Measurements from ENCODE around the gene CES4A.

CES4A gene

GRCh38 chr16:67001726-67002125, 13.3 kb downstream of the CES4A start:
- ChIA-PET CTCF (no interaction called here), POLR2A (no interaction called here)
- DNase-seq (ENCODE audit: extremely low spot score), result no peak
- TF ChIP-seq ELF4 (IDR thresholded peaks at IDR 0.05) (no peak), LEF1 (IDR thresholded peaks at IDR 0.05; ENCODE audit: borderline replicate concordance) (no peak), NFRKB (IDR thresholded peaks at IDR 0.05) (no peak), TARDBP (IDR thresholded peaks at IDR 0.05) (no peak), PKNOX1 (IDR thresholded peaks at IDR 0.05) (no peak), HDGF (IDR thresholded peaks at IDR 0.05; ENCODE audit: borderline replicate concordance) (no peak), FOXA1 (IDR thresholded peaks at IDR 0.05) (no peak)

GRCh38 chr16:67006930-67007658, 18.7 kb downstream of the CES4A start:
- ChIA-PET CTCF (interaction anchor here (0.6 to 1.4 kb wide), 5 partner anchors 10 to 506 kb away, joined by 3 to 6 read pairs (median 4); no protein-coding TSS in a partner anchor), POLR2A (no interaction called here)
- no peak for DNase-seq (ENCODE audit: extremely low spot score)
- no peak for TF ChIP-seq L3MBTL2 (conservative IDR thresholded peaks at IDR 0.05)
- no peak for TF ChIP-seq TARDBP (IDR thresholded peaks at IDR 0.05)
- TF ChIP-seq BHLHE40 (IDR thresholded peaks at IDR 0.05; ENCODE audit: borderline replicate concordance), result no peak
- no peak for TF ChIP-seq LEF1 (IDR thresholded peaks at IDR 0.05; ENCODE audit: borderline replicate concordance)
- no peak for TF ChIP-seq FOXM1 (IDR thresholded peaks at IDR 0.05; ENCODE audit: borderline replicate concordance)
- no peak for TF ChIP-seq SP1 (IDR thresholded peaks at IDR 0.05)

GRCh38 chr16:67009158-67009557, 20.8 kb downstream of the CES4A start:
- ChIA-PET POLR2A (no interaction called here), CTCF (interaction anchor here (0.6 to 1.2 kb wide), 2 partner anchors 21 to 48 kb away, joined by 3 read pairs; partner anchors contain the start of gene CES3)
- no peak for TF ChIP-seq FOXK2 (IDR thresholded peaks at IDR 0.05)
- no peak for TF ChIP-seq FOXM1 (IDR thresholded peaks at IDR 0.05; ENCODE audit: borderline replicate concordance)
- no peak for TF ChIP-seq PKNOX1 (IDR thresholded peaks at IDR 0.05)
- TF ChIP-seq ARNT (IDR thresholded peaks at IDR 0.05), result no peak
- TF ChIP-seq SP1 (IDR thresholded peaks at IDR 0.05), result no peak
- no peak for TF ChIP-seq ELF4 (IDR thresholded peaks at IDR 0.05)
- TF ChIP-seq SUZ12 (IDR thresholded peaks at IDR 0.05), result no peak
- no peak for TF ChIP-seq HDGF (IDR thresholded peaks at IDR 0.05; ENCODE audit: borderline replicate concordance)
- no peak for TF ChIP-seq FOXA1 (IDR thresholded peaks at IDR 0.05)
- TF ChIP-seq CTBP1 (IDR thresholded peaks at IDR 0.05; ENCODE audit: borderline replicate concordance), result no peak
- no peak for DNase-seq (ENCODE audit: extremely low spot score)

- POLR2A ChIA-PET, result no interaction called here
Observed at GRCh38 chr16:67011274-67011673, 22.9 kb downstream of the CES4A start.

GRCh38 chr16:67013233-67013822, 24.9 kb downstream of the CES4A start:
- ChIA-PET CTCF (interaction anchor here (0.7 to 3.2 kb wide), 7 partner anchors 10 to 142 kb away, joined by 3 to 18 read pairs (median 3); partner anchors contain the start of genes B3GNT9 and CES3), POLR2A (interaction anchor here (0.6 to 2.2 kb wide), 9 partner anchors 11 to 213 kb away, joined by 3 to 8 read pairs (median 4); partner anchors contain the start of genes CES3, FBXL8, NOL3 and TMEM208)
- no peak for DNase-seq (ENCODE audit: extremely low spot score)
- TF ChIP-seq FOXA1 (IDR thresholded peaks at IDR 0.05), result no peak
- no peak for TF ChIP-seq ELF4 (IDR thresholded peaks at IDR 0.05)
- TF ChIP-seq FOXK2 (IDR thresholded peaks at IDR 0.05), result no peak
- no peak for TF ChIP-seq FOXM1 (IDR thresholded peaks at IDR 0.05; ENCODE audit: borderline replicate concordance)
- TF ChIP-seq ARNT (IDR thresholded peaks at IDR 0.05), result no peak

More at GRCh38 chr16:67011274-67011673, 22.9 kb downstream of the CES4A start:
- no peak for DNase-seq (ENCODE audit: extremely low spot score)
- CTCF ChIA-PET, result interaction anchor here (3.2 kb wide), 1 partner anchor 144 kb away, joined by 18 read pairs; no protein-coding TSS in a partner anchor
- TF ChIP-seq SP1 (IDR thresholded peaks at IDR 0.05) (no peak), CTBP1 (IDR thresholded peaks at IDR 0.05; ENCODE audit: borderline replicate concordance) (no peak), HDGF (IDR thresholded peaks at IDR 0.05; ENCODE audit: borderline replicate concordance) (no peak), ARNT (IDR thresholded peaks at IDR 0.05) (no peak), PKNOX1 (IDR thresholded peaks at IDR 0.05) (no peak), ELF4 (IDR thresholded peaks at IDR 0.05) (no peak), L3MBTL2 (conservative IDR thresholded peaks at IDR 0.05) (no peak), FOXA1 (IDR thresholded peaks at IDR 0.05) (no peak), FOXK2 (IDR thresholded peaks at IDR 0.05) (no peak), NFRKB (IDR thresholded peaks at IDR 0.05) (no peak), TARDBP (IDR thresholded peaks at IDR 0.05) (no peak), FOXM1 (IDR thresholded peaks at IDR 0.05; ENCODE audit: borderline replicate concordance) (no peak)

- ChIA-PET CTCF (interaction anchor here (0.7 to 3.2 kb wide), 5 partner anchors 90 to 141 kb away, joined by 3 to 18 read pairs (median 4); partner anchors contain the start of gene B3GNT9), POLR2A (interaction anchor here (0.7 to 2.2 kb wide), 8 partner anchors 11 to 213 kb away, joined by 3 to 8 read pairs (median 4); partner anchors contain the start of genes CES3, FBXL8, NOL3 and TMEM208)
- DNase-seq (ENCODE audit: extremely low spot score), result peak; percentile 73
- TF ChIP-seq NFRKB (IDR thresholded peaks at IDR 0.05) (no peak), ELF4 (IDR thresholded peaks at IDR 0.05) (no peak), FOXM1 (IDR thresholded peaks at IDR 0.05; ENCODE audit: borderline replicate concordance) (peak; percentile 43; the same call in 1 of the 2 replicates), TARDBP (IDR thresholded peaks at IDR 0.05) (no peak), ARNT (IDR thresholded peaks at IDR 0.05) (0 out of 2 replicates have a peak, but pooled peaks have one; percentile 38), ZNF384 (IDR thresholded peaks at IDR 0.05) (no peak), LEF1 (IDR thresholded peaks at IDR 0.05; ENCODE audit: borderline replicate concordance) (peak; percentile 85), HDGF (IDR thresholded peaks at IDR 0.05; ENCODE audit: borderline replicate concordance) (no peak), PKNOX1 (IDR thresholded peaks at IDR 0.05) (no peak), FOXK2 (IDR thresholded peaks at IDR 0.05) (no peak), CTBP1 (IDR thresholded peaks at IDR 0.05; ENCODE audit: borderline replicate concordance) (no peak), SUZ12 (IDR thresholded peaks at IDR 0.05) (no peak), SP1 (IDR thresholded peaks at IDR 0.05) (no peak), L3MBTL2 (conservative IDR thresholded peaks at IDR 0.05) (no peak), FOXA1 (IDR thresholded peaks at IDR 0.05) (no peak), BHLHE40 (IDR thresholded peaks at IDR 0.05; ENCODE audit: borderline replicate concordance) (no peak)
Observed at GRCh38 chr16:67013823-67014633, 25.6 kb downstream of the CES4A start.
